Measurements from ENCODE around the gene JADE2. TPM values are rescaled to one million over a fixed set of nuclear protein-coding genes. Genes with fewer than 3 reads are reported as not detected.

JADE2 gene
- total RNA-seq, 2 experiments from 2014 or later, result 58.1 to 68.0 TPM

DNA sequence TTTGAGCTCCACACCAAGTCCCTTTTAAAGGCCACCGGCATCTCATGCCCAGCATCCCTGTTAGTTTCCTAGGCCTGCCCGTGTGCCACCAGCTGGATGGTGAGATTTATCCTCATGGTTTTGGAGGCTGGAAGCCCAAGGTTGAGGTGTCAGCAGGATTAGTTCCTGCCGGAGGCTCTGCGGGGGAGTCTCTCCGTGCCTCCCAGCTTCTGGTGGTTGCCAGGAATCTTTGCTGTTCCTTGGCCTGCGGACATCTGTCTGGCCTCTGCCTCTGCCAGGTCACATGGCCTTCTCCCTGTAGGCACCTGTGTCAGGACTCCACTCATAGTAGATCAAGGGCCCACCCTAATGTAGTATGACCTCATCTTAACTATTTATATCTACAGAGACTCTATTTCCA is 45.4 kb downstream of the JADE2 start:
- no peak for ATAC-seq
- H3K4me1 Mint-ChIP-seq, result peaks cover 6% of the 10 kb centered on the region
- ChIA-PET POLR2A (no interaction called here), CTCF (no interaction called here)
- H3K9me3 Mint-ChIP-seq (ENCODE audit: low read depth), result no peaks in the 10 kb centered on the region
- H3K27me3 Mint-ChIP-seq, result no peaks in the 10 kb centered on the region
- H3K36me3 Mint-ChIP-seq (ENCODE audit: low read depth), result peaks cover 43% of the 10 kb centered on the region
- intact Hi-C loops (cut with DNase I, micrococcal nuclease), result no loop called here
- H3K4me3 Mint-ChIP-seq, result no peak overlapping the region
- no peak for DNase-seq
- H3K27ac Mint-ChIP-seq, result peak overlapping the region; percentile 80

DNA sequence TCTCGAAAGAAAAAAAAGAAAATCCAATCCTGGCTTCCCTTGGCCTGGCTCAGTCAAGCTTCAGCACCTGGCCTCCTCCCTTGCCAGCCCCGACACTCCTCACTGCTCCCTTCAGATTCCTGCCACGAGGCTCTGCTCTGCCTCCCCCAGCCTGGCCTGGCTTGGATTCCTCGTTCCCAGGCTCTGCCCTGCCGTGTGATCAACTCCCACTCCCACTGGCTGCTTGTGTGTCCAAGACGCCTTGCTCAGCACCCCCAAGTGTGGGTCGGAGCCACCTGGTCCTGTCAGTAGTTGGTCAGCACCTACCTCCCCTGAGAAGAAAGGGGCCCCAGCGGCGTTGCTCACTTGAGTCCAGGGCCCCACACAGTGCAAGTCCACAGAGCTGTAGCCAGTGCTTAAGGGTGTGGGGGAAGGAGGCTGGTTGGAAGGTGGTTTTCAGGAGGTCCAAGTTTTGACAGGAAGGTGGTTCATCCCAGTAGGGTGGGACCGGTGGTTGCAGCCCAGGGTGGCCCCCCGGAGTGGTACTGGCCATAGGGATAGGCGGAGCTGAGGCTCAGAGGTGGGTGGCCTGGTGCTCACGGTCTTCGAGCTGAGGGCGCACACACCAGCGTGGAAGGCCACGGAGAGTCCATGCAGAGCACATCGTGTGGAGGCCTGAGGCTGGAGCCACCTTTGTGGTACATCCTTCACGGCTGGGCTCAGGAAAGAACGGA is 46.4 kb downstream of the JADE2 start:
- ChIA-PET POLR2A (no interaction called here), CTCF (no interaction called here)
- intact Hi-C loops (cut with DNase I, micrococcal nuclease), result no loop called here
- peak overlapping the region; percentile 68 for H3K27ac Mint-ChIP-seq
- ATAC-seq, result no peak
- H3K4me1 Mint-ChIP-seq, result peaks cover 11% of the 10 kb centered on the region
- H3K36me3 Mint-ChIP-seq (ENCODE audit: low read depth), result peaks cover 43% of the 10 kb centered on the region
- no peaks in the 10 kb centered on the region for H3K9me3 Mint-ChIP-seq (ENCODE audit: low read depth)
- H3K4me3 Mint-ChIP-seq, result no peak overlapping the region
- no peak for DNase-seq
- H3K27me3 Mint-ChIP-seq, result no peaks in the 10 kb centered on the region

DNA sequence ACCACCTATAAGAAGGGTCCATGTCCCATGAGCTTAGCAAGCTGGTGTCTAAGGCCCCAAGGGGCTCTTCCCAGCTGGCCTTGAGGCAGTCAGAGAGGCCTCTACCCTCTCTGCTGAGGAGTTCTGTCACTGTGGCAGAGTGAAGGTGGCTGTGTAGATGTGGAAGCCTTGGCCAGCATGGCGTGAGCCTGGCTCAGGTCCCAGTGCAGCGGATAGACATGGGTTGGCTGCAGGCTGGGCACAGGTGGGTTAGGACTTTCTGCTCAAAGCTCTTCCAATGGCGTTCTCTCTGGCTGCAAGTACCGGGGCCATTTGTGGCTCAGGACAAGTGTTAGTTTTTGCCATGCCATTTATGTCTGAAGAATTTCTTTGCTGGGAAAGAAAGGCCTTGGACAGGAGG is 47.3 kb downstream of the JADE2 start:
- H3K9me3 Mint-ChIP-seq (ENCODE audit: low read depth), result no peaks in the 10 kb centered on the region
- H3K4me3 Mint-ChIP-seq, result no peak overlapping the region
- H3K4me1 Mint-ChIP-seq, result peaks cover 14% of the 10 kb centered on the region
- peaks cover 44% of the 10 kb centered on the region for H3K36me3 Mint-ChIP-seq (ENCODE audit: low read depth)
- ChIA-PET POLR2A (no interaction called here), CTCF (no interaction called here)
- intact Hi-C loops (cut with DNase I, micrococcal nuclease), result no loop called here
- H3K27ac Mint-ChIP-seq, result no peak overlapping the region
- no peaks in the 10 kb centered on the region for H3K27me3 Mint-ChIP-seq
- DNase-seq (no peak), ATAC-seq (no peak)

DNA sequence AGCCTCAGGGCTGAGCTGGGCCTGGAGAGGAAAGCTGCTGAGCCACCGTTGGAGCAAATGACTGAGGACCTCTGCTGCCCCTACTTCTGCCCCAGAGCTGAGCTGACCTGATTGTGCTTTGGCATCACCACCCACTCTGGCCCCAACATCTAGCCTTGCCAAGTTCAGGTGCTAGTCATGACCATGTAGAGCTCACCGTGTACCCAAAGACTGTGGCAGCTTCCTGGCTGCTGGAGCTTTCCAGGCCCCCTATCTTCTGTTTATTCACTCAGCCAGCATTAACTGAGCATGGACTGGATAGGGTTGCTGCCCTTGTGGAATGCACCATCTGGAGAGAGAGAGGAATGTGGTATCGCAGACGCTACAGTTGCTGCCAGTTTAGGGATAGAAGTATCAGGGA is 49.1 kb downstream of the JADE2 start:
- Mint-ChIP-seq H3K9me3 (ENCODE audit: low read depth) (no peaks in the 10 kb centered on the region), H3K4me1 (peaks cover 9% of the 10 kb centered on the region), H3K4me3 (no peak overlapping the region), H3K27ac (no peak overlapping the region), H3K27me3 (no peaks in the 10 kb centered on the region), H3K36me3 (ENCODE audit: low read depth) (peaks cover 52% of the 10 kb centered on the region)
- DNase-seq (no peak), ATAC-seq (no peak)
- CTCF ChIA-PET, result interaction anchor here (0.6 to 2.4 kb wide), 6 partner anchors 11 to 271 kb away, joined by 3 to 8 read pairs (median 3); no protein-coding TSS in a partner anchor
- POLR2A ChIA-PET, result no interaction called here
- intact Hi-C loops (cut with DNase I, micrococcal nuclease), result no loop called here

DNA sequence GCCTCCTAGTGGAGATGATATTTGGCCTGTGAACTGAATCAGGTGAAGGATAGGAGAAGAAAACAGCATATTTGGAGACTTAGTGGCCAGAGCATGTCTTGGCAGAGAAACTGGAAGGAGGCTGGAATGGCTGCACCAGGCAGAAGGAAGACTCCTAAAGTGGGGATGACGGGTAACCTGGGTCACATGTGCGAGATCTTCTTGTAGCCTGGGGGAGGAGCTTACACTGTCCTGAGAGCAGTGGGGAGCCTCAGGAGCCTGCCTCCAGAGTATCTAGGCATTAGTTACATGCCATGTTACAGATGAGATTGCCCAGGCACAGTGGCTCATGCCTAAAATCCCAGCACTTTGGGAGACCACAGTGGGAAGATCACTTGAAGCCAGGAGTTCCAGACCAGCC is 49.8 kb downstream of the JADE2 start:
- Mint-ChIP-seq H3K4me1 (peaks cover 9% of the 10 kb centered on the region), H3K27ac (peak overlapping the region; percentile 27), H3K4me3 (no peak overlapping the region), H3K9me3 (ENCODE audit: low read depth) (no peaks in the 10 kb centered on the region), H3K27me3 (no peaks in the 10 kb centered on the region), H3K36me3 (ENCODE audit: low read depth) (peaks cover 50% of the 10 kb centered on the region)
- ATAC-seq, result no peak
- ChIA-PET CTCF (interaction anchor here (0.9 to 2.4 kb wide), 3 partner anchors 12 to 273 kb away, joined by 3 to 8 read pairs (median 4); no protein-coding TSS in a partner anchor), POLR2A (no interaction called here)
- intact Hi-C loops (cut with DNase I, micrococcal nuclease), result loop anchor here in 1 of 2 experiments (5.0 kb wide), 1 partner anchor 48 kb away; the partner anchor contains the start of gene JADE2
- no peak for DNase-seq

DNA sequence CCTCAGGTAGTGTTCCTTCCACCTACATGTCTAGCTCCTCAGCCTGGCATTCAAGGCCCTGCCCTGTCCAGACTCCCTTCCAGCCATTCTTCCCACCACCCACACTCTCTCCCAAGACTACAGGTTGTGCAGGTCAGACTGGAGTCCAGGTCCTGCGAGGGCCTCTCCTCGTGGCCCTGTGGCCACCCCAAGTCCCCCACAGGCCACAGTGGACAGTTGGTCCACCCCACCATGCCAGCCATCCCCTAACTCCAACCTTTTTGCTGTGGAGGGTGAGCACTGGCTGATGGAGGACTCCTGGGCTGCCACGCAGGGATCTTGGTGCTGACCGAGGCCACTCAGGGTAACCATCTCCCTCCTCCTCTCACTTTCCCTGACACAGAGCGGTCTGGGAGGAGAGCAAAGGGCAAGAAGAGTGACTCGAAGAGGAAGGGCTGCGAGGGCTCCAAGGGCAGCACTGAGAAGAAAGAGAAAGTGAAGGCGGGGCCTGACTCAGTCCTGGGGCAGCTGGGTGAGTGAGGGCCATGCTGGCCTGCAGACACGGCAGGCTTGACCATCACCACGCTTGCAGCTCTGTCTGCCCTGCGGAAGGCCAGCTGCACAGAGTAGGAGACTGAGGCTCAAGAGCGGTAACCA is 51.0 kb downstream of the JADE2 start:
- Mint-ChIP-seq H3K27ac (peak overlapping the region; percentile 55), H3K36me3 (ENCODE audit: low read depth) (peaks cover 42% of the 10 kb centered on the region), H3K9me3 (ENCODE audit: low read depth) (no peaks in the 10 kb centered on the region), H3K4me3 (no peak overlapping the region), H3K4me1 (peaks cover 9% of the 10 kb centered on the region), H3K27me3 (no peaks in the 10 kb centered on the region)
- ChIA-PET POLR2A (no interaction called here), CTCF (interaction anchor here (0.6 to 1.3 kb wide), 5 partner anchors 8 to 286 kb away, joined by 3 to 4 read pairs (median 3); no protein-coding TSS in a partner anchor)
- intact Hi-C loops (cut with DNase I, micrococcal nuclease), result loop anchor here (1.0 to 5.0 kb wide), 4 partner anchors 49 to 274 kb away; partner anchors contain the start of genes CDKN2AIPNL (in 1 of the 2) and JADE2 (in 1 of the 2)
- no peak for DNase-seq
- ATAC-seq, result no peak

DNA sequence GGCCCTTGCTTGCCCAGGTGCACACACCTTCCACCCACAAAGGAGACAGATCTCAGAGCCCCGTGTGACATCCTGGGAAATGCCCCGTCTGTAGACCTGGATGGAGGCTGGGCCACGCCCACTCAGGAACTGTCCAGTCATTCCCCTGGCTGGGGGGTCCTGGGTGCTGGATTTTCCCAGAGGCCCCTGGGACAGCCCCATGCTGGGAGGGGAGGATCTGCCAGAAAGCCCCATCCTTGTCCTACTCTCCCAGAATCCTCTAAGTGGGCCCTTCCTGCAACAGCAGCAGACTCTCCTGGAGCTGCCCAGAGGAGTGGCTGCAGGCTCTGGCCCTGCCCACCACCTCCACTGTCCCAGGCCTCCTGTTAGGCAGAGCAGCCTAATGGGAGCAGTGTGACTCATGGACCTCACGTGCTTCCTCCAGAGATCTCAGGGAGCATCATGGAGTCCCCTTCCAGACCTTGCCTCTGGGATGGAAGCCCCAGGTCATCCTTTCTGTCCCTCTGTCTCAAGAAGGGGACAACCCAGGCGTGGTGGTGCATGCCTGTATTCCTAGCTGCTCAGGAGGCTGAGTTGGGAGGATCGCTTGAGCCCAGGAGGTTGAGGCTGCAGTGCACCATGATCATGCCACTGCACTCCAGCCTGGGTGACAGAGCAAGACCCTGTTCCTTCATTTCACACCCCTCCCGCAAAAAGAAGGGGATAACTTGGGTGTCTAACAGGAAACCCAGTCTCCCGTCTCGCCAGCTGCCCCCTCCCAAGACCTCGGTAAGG is 51.7 kb downstream of the JADE2 start:
- peak; percentile 26 for ATAC-seq
- Mint-ChIP-seq H3K4me1 (peaks cover 9% of the 10 kb centered on the region), H3K4me3 (no peak overlapping the region), H3K27ac (no peak overlapping the region), H3K36me3 (ENCODE audit: low read depth) (peaks cover 37% of the 10 kb centered on the region), H3K27me3 (no peaks in the 10 kb centered on the region), H3K9me3 (ENCODE audit: low read depth) (no peaks in the 10 kb centered on the region)
- ChIA-PET CTCF (interaction anchor here (0.8 to 2.2 kb wide), 19 partner anchors 9 to 286 kb away, joined by 3 to 20 read pairs (median 5); partner anchors contain the start of gene CDKN2AIPNL), POLR2A (no interaction called here)
- intact Hi-C loops (cut with DNase I, micrococcal nuclease), result loop anchor here (1.0 to 5.0 kb wide), 4 partner anchors 50 to 274 kb away; partner anchors contain the start of genes CDKN2AIPNL (in 1 of the 2) and JADE2 (in 1 of the 2)
- DNase-seq, result no peak

DNA sequence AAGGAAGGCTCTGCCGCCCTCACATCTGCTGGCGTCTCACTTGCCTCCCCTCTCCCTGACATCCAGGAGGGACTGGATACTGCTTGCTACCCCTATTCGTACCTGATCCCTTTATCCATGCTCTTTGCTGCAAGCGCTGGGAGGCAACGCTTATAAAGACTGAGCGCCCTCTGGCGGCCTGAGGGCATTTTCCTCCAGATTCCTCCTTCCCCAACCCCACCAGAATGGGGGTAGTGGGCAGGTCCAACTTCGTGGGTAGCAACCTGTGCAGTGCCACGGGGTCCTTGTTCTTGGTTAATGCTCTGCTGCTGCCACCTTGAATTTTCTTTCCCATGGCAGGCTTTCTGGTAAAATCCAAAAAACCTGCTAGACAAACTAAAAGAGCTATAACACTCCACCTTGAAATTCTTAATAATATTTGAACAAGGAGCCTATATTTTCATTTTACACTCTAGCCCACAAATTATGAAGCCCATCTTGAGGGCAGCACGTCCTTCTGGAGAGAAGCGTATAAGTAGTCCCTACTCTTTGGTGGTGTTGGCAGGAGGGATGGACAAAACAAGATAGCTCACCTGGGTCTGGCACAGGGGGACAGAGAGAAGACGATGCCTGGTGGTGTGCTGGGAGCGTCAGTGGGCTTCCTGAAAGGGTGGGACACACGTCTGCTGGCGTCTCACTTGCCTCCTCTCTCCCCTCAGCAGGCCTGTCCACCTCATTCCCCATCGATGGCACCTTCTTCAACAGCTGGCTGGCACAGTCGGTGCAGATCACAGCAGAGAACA is 52.5 kb downstream of the JADE2 start:
- peak overlapping the region; percentile 25 for H3K27ac Mint-ChIP-seq
- POLR2A ChIA-PET, result interaction anchor here (0.7 kb wide), 1 partner anchor 167 kb away, joined by 3 read pairs; the partner anchor contains the start of gene CDKN2AIPNL
- H3K36me3 Mint-ChIP-seq (ENCODE audit: low read depth), result peaks cover 35% of the 10 kb centered on the region
- no peak overlapping the region for H3K4me3 Mint-ChIP-seq
- ATAC-seq (peak; percentile 83), DNase-seq (peak; percentile 90)
- no peaks in the 10 kb centered on the region for H3K27me3 Mint-ChIP-seq
- no peaks in the 10 kb centered on the region for H3K9me3 Mint-ChIP-seq (ENCODE audit: low read depth)
- intact Hi-C loops (cut with DNase I, micrococcal nuclease), result loop anchor here (1.0 to 5.0 kb wide), 4 partner anchors 51 to 275 kb away; partner anchors contain the start of genes CDKN2AIPNL (in 1 of the 2) and JADE2 (in 1 of the 2)
- CTCF ChIA-PET, result interaction anchor here (0.6 to 2.2 kb wide), 40 partner anchors 9 to 882 kb away, joined by 3 to 20 read pairs (median 4); partner anchors contain the start of gene CDKN2AIPNL
- peaks cover 9% of the 10 kb centered on the region for H3K4me1 Mint-ChIP-seq

DNA sequence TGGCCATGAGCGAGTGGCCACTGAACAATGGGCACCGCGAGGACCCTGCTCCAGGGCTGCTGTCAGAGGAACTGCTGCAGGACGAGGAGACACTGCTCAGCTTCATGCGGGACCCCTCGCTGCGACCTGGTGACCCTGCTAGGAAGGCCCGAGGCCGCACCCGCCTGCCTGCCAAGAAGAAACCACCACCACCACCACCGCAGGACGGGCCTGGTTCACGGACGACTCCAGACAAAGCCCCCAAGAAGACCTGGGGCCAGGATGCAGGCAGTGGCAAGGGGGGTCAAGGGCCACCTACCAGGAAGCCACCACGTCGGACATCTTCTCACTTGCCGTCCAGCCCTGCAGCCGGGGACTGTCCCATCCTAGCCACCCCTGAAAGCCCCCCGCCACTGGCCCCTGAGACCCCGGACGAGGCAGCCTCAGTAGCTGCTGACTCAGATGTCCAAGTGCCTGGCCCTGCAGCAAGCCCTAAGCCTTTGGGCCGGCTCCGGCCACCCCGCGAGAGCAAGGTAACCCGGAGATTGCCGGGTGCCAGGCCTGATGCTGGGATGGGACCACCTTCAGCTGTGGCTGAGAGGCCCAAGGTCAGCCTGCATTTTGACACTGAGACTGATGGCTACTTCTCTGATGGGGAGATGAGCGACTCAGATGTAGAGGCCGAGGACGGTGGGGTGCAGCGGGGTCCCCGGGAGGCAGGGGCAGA is 53.3 kb downstream of the JADE2 start:
- no peak for DNase-seq
- CTCF ChIA-PET, result interaction anchor here (0.6 to 2.2 kb wide), 35 partner anchors 8 to 882 kb away, joined by 3 to 20 read pairs (median 3); partner anchors contain the start of gene CDKN2AIPNL
- ATAC-seq, result no peak
- intact Hi-C loops (cut with DNase I, micrococcal nuclease), result loop anchor here in 1 of 2 experiments (5.0 kb wide), 1 partner anchor 51 kb away; the partner anchor contains the start of gene JADE2
- H3K4me3 Mint-ChIP-seq, result no peak overlapping the region
- peaks cover 29% of the 10 kb centered on the region for H3K36me3 Mint-ChIP-seq (ENCODE audit: low read depth)
- POLR2A ChIA-PET, result interaction anchor here (0.7 kb wide), 1 partner anchor 167 kb away, joined by 3 read pairs; the partner anchor contains the start of gene CDKN2AIPNL
- peaks cover 9% of the 10 kb centered on the region for H3K4me1 Mint-ChIP-seq
- H3K27me3 Mint-ChIP-seq, result no peaks in the 10 kb centered on the region
- H3K27ac Mint-ChIP-seq, result no peak overlapping the region
- no peaks in the 10 kb centered on the region for H3K9me3 Mint-ChIP-seq (ENCODE audit: low read depth)

DNA sequence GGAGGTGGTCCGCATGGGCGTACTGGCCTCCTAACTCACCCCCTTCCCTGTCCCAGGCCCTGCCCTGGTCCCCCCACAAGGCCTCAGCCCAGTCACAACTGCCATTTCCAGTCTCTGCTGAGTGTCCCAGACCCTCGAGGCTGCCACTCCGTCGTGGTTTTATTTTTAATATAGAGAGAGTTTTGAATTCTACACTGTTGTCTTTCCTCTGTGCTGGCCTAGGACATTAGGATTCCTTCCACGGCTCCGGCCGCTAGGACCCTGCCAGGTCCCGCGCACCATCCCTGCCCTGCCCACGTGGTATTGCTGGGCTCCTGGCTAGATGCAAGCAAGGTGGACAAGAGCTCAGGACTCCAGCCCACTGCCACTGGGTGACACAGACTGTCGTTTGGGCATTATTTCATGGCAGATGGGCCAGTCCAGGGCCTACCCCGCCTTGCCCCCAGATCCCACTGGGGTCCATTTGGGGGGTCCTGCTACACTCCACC is 53.9 kb downstream of the JADE2 start:
- ChIA-PET CTCF (interaction anchor here (1.5 to 2.2 kb wide), 4 partner anchors 7 to 204 kb away, joined by 3 to 20 read pairs (median 9); no protein-coding TSS in a partner anchor), POLR2A (no interaction called here)
- peaks cover 9% of the 10 kb centered on the region for H3K4me1 Mint-ChIP-seq
- no peak overlapping the region for H3K27ac Mint-ChIP-seq
- H3K9me3 Mint-ChIP-seq (ENCODE audit: low read depth), result no peaks in the 10 kb centered on the region
- ATAC-seq (no peak), DNase-seq (no peak)
- peaks cover 29% of the 10 kb centered on the region for H3K36me3 Mint-ChIP-seq (ENCODE audit: low read depth)
- intact Hi-C loops (cut with DNase I, micrococcal nuclease), result loop anchor here in 1 of 2 experiments (5.0 kb wide), 1 partner anchor 52 kb away; the partner anchor contains the start of gene JADE2
- H3K27me3 Mint-ChIP-seq, result no peaks in the 10 kb centered on the region
- H3K4me3 Mint-ChIP-seq, result no peak overlapping the region

Data from activated CD4-positive, alpha-beta T cell treated with anti-CD3 and anti-CD28 coated beads for 36 hours (primary cell).